ENCODE results near the gene UBTD1.

The UBTD1 gene

DNA sequence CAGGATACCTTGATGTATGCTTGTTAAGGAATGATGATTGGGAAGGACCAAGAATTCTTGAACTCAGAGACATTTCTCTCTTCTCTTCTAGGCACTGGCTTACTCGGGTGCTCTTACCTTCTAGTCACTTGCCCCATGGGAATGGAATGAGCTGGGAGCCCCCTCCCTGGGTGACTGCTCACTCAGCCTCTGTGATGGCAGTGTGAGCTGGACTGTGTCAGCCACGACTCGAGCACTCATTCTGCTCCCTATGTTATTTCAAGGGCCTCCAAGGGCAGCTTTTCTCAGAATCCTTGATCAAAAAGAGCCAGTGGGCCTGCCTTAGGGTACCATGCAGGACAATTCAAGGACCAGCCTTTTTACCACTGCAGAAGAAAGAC is 42.0 kb upstream of the UBTD1 start:
- H3K4me3 ChIP-seq (ENCODE audit: low read depth, low read length) = no peak overlapping the region
- TF ChIP-seq CTCF (IDR thresholded peaks at IDR 0.05; ENCODE audit: borderline replicate concordance, insufficient read depth, low read depth, low read length) = no peak

DNA sequence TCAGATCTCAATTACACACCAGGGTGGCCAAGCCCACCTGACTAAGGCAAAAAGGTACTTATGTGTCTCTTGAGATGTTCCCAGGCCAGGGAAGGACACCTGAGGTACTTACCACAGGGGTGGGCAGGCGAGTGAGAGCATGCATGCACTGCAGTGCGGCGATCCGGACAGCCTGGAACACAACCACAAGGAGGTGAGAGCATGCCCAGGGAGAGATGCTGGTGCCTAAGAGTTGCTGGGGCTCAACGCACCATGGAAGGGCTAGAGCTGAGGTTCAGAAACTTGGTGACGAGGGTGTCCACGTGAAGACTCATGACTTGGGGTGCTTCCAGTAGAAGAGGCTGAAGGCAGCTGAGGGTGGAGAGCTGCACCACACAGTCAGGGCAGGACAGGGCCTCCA is 39.6 kb upstream of the UBTD1 start:
- no peak overlapping the region for H3K4me3 ChIP-seq (ENCODE audit: low read depth, low read length)

DNA sequence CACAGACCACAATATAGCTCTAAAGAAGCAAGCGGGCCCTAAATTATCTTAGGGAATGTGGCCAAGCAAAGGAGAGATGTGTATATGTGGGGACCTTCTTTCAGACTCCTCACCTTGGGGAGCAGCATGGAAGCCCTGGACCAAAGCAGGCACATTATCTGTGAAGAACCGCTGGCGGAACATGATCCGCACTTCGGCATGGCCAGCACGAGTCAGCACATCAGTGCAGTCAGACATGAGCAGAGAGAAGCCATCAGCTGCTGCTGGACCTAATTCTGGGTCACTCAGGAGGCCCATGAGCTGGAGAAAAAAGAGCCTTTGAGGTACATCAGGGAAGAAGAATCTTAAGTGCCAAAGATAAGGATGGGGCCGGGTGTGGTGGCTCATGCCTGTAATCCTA is 38.8 kb upstream of the UBTD1 start:
- no peak overlapping the region for H3K4me3 ChIP-seq (ENCODE audit: low read depth, low read length)
- no peak for TF ChIP-seq CTCF (IDR thresholded peaks at IDR 0.05; ENCODE audit: borderline replicate concordance, insufficient read depth, low read depth, low read length)

More for the DNA sequence above, 39.6 kb upstream of the UBTD1 start:
- no peak for TF ChIP-seq CTCF (IDR thresholded peaks at IDR 0.05; ENCODE audit: borderline replicate concordance, insufficient read depth, low read depth, low read length)

GRCh38 chr10:97462309-97462708 is 36.4 kb upstream of the UBTD1 start:
- no peak for TF ChIP-seq CTCF (IDR thresholded peaks at IDR 0.05; ENCODE audit: borderline replicate concordance, insufficient read depth, low read depth, low read length)
- no peak overlapping the region for H3K4me3 ChIP-seq (ENCODE audit: low read depth, low read length)

- no peak overlapping the region for H3K4me3 ChIP-seq (ENCODE audit: low read depth, low read length)
- TF ChIP-seq CTCF (IDR thresholded peaks at IDR 0.05; ENCODE audit: borderline replicate concordance, insufficient read depth, low read depth, low read length) = peak; percentile 73
Measured at GRCh38 chr10:97463363-97464132, 35.2 kb upstream of the UBTD1 start.

- no peak overlapping the region for H3K4me3 ChIP-seq (ENCODE audit: low read depth, low read length)
- no peak for TF ChIP-seq CTCF (IDR thresholded peaks at IDR 0.05; ENCODE audit: borderline replicate concordance, insufficient read depth, low read depth, low read length)
Measured at GRCh38 chr10:97464226-97464625, 34.5 kb upstream of the UBTD1 start.

GRCh38 chr10:97465982-97466381 is 32.7 kb upstream of the UBTD1 start:
- no peak for TF ChIP-seq CTCF (IDR thresholded peaks at IDR 0.05; ENCODE audit: borderline replicate concordance, insufficient read depth, low read depth, low read length)
- no peak overlapping the region for H3K4me3 ChIP-seq (ENCODE audit: low read depth, low read length)
